ENCODE measurements around the gene SLC38A11. TPM values are rescaled to one million over a fixed set of nuclear protein-coding genes. Genes with fewer than 3 reads are reported as not detected.

Gene SLC38A11
- total and polyA plus RNA-seq, 4 donors: 2.2 to 28.9 (median 3.6) TPM

DNA sequence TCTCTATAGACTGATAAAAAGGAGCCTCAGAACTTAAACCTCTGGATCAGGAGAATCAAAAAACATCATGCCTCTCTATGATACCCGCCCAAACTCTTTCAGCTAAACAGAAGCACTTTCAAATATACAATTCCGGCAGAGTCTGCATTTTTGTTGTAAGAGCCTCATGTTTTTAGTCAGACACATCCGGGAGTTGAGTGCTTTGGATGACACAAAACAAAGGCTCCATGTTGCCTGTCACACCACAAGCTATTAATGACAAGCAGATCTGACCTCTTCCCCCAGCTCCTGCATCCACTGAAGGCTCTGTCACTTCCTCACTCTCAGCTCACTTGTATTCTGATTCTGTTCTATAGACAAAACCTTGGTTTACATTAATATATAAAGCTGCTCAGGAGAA is 33.2 kb downstream of the SLC38A11 start:
- Histone ChIP-seq H3K4me3 (ENCODE audit: low read depth, low read length) (no peak overlapping the region), H3K36me3 (ENCODE audit: control insufficient read depth, insufficient read depth, low read length) (no peaks in the 10 kb centered on the region), H3K9me3 (ENCODE audit: control insufficient read depth, insufficient read depth, low read length) (no peaks in the 10 kb centered on the region), H3K4me1 (ENCODE audit: control insufficient read depth, insufficient read depth, low read length) (no peaks in the 10 kb centered on the region), H3K27me3 (ENCODE audit: control insufficient read depth, insufficient read depth, low read length) (no peaks in the 10 kb centered on the region), H3K27ac (ENCODE audit: low read depth, low read length) (no peak overlapping the region)
- DNase-seq (ENCODE audit: low read depth in 4 of 6, low spot score in 6 of 6): no peak
- WGBS (ENCODE audit: insufficient coverage): 17% methylated on average over 2 of the region's 3 CpGs

DNA sequence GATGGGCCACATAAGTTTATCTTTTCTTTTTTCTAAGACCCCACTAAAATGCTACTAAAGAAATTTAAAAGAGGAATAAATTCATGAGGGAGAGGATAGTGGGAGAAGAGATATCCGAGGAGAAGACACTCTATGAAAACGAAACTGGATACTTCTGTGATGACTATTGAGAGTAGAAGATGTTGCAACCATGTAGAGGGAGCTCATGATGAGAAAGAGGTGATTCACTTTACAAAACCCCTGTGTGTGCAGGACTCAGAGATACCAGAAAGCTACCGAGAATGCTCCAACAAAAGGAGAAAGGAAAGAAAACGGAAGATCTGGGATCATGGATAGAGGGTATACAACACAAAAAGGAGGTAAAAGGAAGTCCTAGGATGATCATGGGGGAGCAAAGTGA is 34.9 kb downstream of the SLC38A11 start:
- no peaks in the 10 kb centered on the region for H3K4me1 ChIP-seq (ENCODE audit: control insufficient read depth, insufficient read depth, low read length)
- H3K9me3 ChIP-seq (ENCODE audit: control insufficient read depth, insufficient read depth, low read length): no peaks in the 10 kb centered on the region
- no peaks in the 10 kb centered on the region for H3K36me3 ChIP-seq (ENCODE audit: control insufficient read depth, insufficient read depth, low read length)
- WGBS (ENCODE audit: insufficient coverage): 90% methylated on average over 4 of the region's 4 CpGs
- no peak overlapping the region for H3K27ac ChIP-seq (ENCODE audit: low read depth, low read length)
- no peak for DNase-seq (ENCODE audit: low read depth in 4 of 6, low spot score in 6 of 6)
- H3K27me3 ChIP-seq (ENCODE audit: control insufficient read depth, insufficient read depth, low read length): no peaks in the 10 kb centered on the region
- no peak overlapping the region for H3K4me3 ChIP-seq (ENCODE audit: low read depth, low read length)

DNA sequence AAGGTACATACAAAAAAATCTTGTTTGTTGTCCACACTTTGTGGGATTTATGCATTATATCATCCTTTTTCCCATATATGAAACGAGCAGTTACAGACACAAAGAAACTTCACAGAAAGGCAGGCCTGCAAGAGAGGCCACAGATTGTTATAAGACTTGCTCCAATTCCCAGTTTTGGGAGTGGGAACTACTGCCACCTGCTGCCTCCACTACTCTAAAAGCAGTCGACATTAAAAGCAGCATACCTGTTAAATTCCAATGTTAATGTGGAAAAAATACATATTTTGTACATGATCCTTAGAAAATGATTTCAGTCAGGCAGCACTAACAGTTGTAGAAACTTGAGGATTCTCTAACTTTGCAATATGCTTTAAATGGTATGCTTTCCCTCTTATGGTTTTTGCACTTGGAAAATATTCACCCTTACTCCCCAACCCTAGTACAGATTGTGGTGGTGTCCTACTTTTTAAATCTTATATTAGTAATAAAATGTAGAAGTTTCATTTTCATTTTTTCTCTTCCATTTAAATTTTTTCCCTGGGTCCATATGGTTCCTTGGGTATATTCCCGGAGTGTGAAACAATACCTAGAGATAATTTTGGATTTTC is 37.9 kb downstream of the SLC38A11 start:
- whole genome bisulfite sequencing (ENCODE audit: insufficient coverage): 17% methylated on average over 1 of the region's 3 CpGs
- no peaks in the 10 kb centered on the region for H3K4me1 ChIP-seq (ENCODE audit: control insufficient read depth, insufficient read depth, low read length)
- peak in 4 of 6 donors; percentile 35 to 86 (median 62) for DNase-seq (ENCODE audit: low read depth in 4 of 6, low spot score in 6 of 6)
- no peak overlapping the region for H3K27ac ChIP-seq (ENCODE audit: low read depth, low read length)
- no peak overlapping the region for H3K4me3 ChIP-seq (ENCODE audit: low read depth, low read length)
- no peaks in the 10 kb centered on the region for H3K9me3 ChIP-seq (ENCODE audit: control insufficient read depth, insufficient read depth, low read length)
- H3K27me3 ChIP-seq (ENCODE audit: control insufficient read depth, insufficient read depth, low read length): no peaks in the 10 kb centered on the region
- no peaks in the 10 kb centered on the region for H3K36me3 ChIP-seq (ENCODE audit: control insufficient read depth, insufficient read depth, low read length)

DNA sequence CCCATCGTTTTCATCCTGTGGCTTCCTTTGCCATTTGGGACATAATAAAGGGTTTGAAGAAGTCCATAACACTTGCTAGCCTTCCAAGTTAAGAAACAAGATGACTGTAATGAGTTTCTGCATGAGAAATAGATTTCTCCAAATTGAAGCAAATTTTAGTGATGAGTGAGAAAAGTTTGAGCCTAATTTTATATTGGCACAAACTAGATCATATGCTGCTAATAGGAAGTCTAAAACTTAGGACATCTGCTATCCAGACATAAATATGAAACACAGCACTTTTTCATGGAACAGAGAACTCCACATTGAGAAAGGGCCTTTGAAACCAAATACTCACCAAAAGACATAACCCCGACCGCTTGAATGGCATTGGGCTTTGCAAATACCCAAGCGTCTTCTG is 39.8 kb downstream of the SLC38A11 start:
- no peaks in the 10 kb centered on the region for H3K36me3 ChIP-seq (ENCODE audit: control insufficient read depth, insufficient read depth, low read length)
- no CpG with 5 or more reads among the region's 4 CpGs for WGBS (ENCODE audit: insufficient coverage)

GRCh38 chr2:164913640-164914350 is 41.5 kb downstream of the SLC38A11 start:
- Histone ChIP-seq H3K4me3 (ENCODE audit: low read depth, low read length) (no peak overlapping the region), H3K9me3 (ENCODE audit: control insufficient read depth, insufficient read depth, low read length) (no peaks in the 10 kb centered on the region), H3K27me3 (ENCODE audit: control insufficient read depth, insufficient read depth, low read length) (no peaks in the 10 kb centered on the region), H3K4me1 (ENCODE audit: control insufficient read depth, insufficient read depth, low read length) (no peaks in the 10 kb centered on the region), H3K27ac (ENCODE audit: low read depth, low read length) (no peak overlapping the region), H3K36me3 (ENCODE audit: control insufficient read depth, insufficient read depth, low read length) (no peaks in the 10 kb centered on the region)
- DNase-seq (ENCODE audit: low read depth in 4 of 6, low spot score in 6 of 6): no peak

More for the DNA sequence above, 39.8 kb downstream of the SLC38A11 start:
- Histone ChIP-seq H3K27me3 (ENCODE audit: control insufficient read depth, insufficient read depth, low read length) (no peaks in the 10 kb centered on the region), H3K27ac (ENCODE audit: low read depth, low read length) (no peak overlapping the region), H3K4me1 (ENCODE audit: control insufficient read depth, insufficient read depth, low read length) (no peaks in the 10 kb centered on the region), H3K9me3 (ENCODE audit: control insufficient read depth, insufficient read depth, low read length) (no peaks in the 10 kb centered on the region), H3K4me3 (ENCODE audit: low read depth, low read length) (no peak overlapping the region)
- no peak for DNase-seq (ENCODE audit: low read depth in 4 of 6, low spot score in 6 of 6)

DNA sequence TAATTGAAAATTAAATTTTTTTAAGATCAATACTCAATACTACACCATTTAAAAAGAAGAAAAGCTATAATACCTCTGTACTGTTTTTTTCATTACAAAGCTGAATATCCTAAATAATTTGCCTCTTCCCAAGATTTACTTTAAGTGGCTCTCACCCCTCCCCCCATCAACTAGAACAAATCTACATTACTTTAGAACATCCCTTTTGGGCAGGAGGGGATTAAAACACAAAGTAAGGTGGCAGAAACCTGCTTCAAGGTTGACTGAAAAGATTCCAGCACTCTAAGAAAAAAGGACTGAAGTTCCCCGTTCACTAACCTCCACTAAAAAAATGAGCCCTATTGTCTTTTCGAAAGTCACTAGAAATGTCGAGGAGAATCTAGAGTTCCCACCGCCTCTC is 42.3 kb downstream of the SLC38A11 start:
- WGBS (ENCODE audit: insufficient coverage): no CpG with 5 or more reads among the region's 4 CpGs
- no peaks in the 10 kb centered on the region for H3K4me1 ChIP-seq (ENCODE audit: control insufficient read depth, insufficient read depth, low read length)

DNA sequence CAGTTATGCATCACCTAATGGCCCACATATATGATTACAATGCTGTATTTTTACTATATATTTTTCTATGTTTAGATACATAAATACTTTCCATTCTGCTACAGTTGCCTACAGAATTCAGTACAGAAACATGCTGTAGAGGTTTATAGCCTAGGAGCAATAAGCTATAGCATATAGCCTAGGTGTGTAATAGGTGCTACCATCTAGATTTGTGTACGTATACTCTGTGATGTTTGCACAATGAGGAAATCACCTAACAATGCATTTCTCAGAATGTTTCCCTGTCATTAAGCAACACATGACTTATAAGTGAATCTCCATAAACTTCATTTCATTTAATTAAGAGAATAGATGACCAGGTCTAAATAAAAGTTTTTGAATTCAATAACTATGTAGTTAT is 43.5 kb downstream of the SLC38A11 start:
- Histone ChIP-seq H3K27ac (ENCODE audit: low read depth, low read length) (no peak overlapping the region), H3K27me3 (ENCODE audit: control insufficient read depth, insufficient read depth, low read length) (no peaks in the 10 kb centered on the region), H3K36me3 (ENCODE audit: control insufficient read depth, insufficient read depth, low read length) (no peaks in the 10 kb centered on the region), H3K4me1 (ENCODE audit: control insufficient read depth, insufficient read depth, low read length) (no peaks in the 10 kb centered on the region), H3K9me3 (ENCODE audit: control insufficient read depth, insufficient read depth, low read length) (no peaks in the 10 kb centered on the region), H3K4me3 (ENCODE audit: low read depth, low read length) (no peak overlapping the region)
- WGBS (ENCODE audit: insufficient coverage): no CpG with 5 or more reads among the region's 1 CpG
- DNase-seq (ENCODE audit: low read depth in 4 of 6, low spot score in 6 of 6): no peak

More for the DNA sequence above, 42.3 kb downstream of the SLC38A11 start:
- H3K4me3 ChIP-seq (ENCODE audit: low read depth, low read length): no peak overlapping the region
- H3K36me3 ChIP-seq (ENCODE audit: control insufficient read depth, insufficient read depth, low read length): no peaks in the 10 kb centered on the region
- no peak for DNase-seq (ENCODE audit: low read depth in 4 of 6, low spot score in 6 of 6)
- H3K27me3 ChIP-seq (ENCODE audit: control insufficient read depth, insufficient read depth, low read length): no peaks in the 10 kb centered on the region
- no peak overlapping the region for H3K27ac ChIP-seq (ENCODE audit: low read depth, low read length)
- H3K9me3 ChIP-seq (ENCODE audit: control insufficient read depth, insufficient read depth, low read length): no peaks in the 10 kb centered on the region

DNA sequence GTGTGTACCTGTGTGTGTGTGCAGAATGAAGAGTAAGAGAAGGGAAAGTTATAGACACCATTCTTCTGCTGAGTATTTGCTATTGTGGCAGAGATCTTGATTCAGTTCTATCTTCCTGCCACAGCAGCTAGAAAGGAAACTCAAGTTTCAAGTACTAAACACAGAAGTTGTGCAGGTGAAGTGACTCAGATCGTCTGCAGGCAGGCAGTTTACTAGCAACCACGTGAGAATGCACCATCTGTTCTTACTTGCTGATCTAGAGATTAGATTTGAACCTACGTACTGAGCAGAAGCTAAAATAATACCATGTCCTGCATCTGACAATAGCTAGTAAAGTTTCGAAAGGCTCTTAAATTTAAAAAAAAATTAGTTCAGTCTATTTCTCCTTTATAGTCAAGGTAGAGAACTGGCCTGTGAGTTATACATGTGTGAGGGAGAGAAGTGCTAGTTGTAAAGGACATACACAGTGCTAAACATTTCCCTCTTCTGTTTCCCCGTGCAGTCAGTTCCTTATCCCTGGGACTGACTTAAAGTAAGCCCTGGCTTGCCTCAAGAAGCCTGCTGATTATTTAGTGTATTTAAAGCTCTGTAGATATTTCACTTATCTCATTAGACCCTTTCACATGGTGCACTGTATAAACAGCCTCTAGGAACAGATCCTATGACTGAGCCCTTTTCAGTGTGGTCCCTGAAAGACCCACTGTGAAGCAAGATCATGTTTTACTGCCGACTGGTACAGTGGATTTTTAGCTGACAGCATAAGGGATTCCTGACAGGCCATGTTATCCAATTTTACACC is 45.0 kb downstream of the SLC38A11 start:
- H3K4me1 ChIP-seq (ENCODE audit: control insufficient read depth, insufficient read depth, low read length): no peaks in the 10 kb centered on the region
- no peaks in the 10 kb centered on the region for H3K9me3 ChIP-seq (ENCODE audit: control insufficient read depth, insufficient read depth, low read length)
- no peaks in the 10 kb centered on the region for H3K27me3 ChIP-seq (ENCODE audit: control insufficient read depth, insufficient read depth, low read length)
- H3K4me3 ChIP-seq (ENCODE audit: low read depth, low read length): no peak overlapping the region
- peak overlapping the region; percentile 67 for H3K27ac ChIP-seq (ENCODE audit: low read depth, low read length)
- 60% methylated on average over 2 of the region's 6 CpGs for WGBS (ENCODE audit: insufficient coverage)
- no peaks in the 10 kb centered on the region for H3K36me3 ChIP-seq (ENCODE audit: control insufficient read depth, insufficient read depth, low read length)
- peak in 2 of 6 donors; percentile 39 to 42 for DNase-seq (ENCODE audit: low read depth in 4 of 6, low spot score in 6 of 6)

DNA sequence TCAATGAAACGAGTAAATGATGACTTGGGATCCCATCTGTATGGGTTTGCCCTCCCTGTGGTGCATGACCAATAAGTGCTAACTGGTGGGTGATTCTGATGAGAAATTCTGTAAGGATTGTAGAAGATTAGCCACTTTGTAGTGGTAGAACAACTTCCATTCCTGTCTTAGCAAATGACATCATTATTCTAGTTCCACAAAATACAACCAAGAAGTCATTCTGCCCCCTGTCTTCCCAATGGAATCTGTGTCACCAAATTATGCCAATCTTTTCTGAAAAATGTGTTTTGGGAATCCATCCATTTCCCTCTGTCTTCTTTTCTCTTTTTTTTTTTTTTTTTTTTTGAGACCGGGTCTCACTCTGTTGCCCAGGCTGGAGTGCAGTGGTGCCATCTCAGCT is 48.4 kb downstream of the SLC38A11 start:
- Histone ChIP-seq H3K36me3 (ENCODE audit: control insufficient read depth, insufficient read depth, low read length) (no peaks in the 10 kb centered on the region), H3K27me3 (ENCODE audit: control insufficient read depth, insufficient read depth, low read length) (no peaks in the 10 kb centered on the region), H3K9me3 (ENCODE audit: control insufficient read depth, insufficient read depth, low read length) (no peaks in the 10 kb centered on the region), H3K4me3 (ENCODE audit: low read depth, low read length) (no peak overlapping the region), H3K4me1 (ENCODE audit: control insufficient read depth, insufficient read depth, low read length) (no peaks in the 10 kb centered on the region), H3K27ac (ENCODE audit: low read depth, low read length) (no peak overlapping the region)
- no CpG with 5 or more reads among the region's 2 CpGs for WGBS (ENCODE audit: insufficient coverage)
- DNase-seq (ENCODE audit: low read depth in 4 of 6, low spot score in 6 of 6): no peak
